Uterus (tissue), 2 donors: Measurements from ENCODE around the gene ZC3H15.

Source experiments
- CTCF ChIP-seq, 4 experiments: fragments of 200-600 bp in 2 of 4; fragments of 450-650 bp in 2 of 4; sonication (generic) in 2 of 4; IDR thresholded peaks; one replicate each; pipeline ENCODE4 v1.5.1; 2016 to 2019; ENCODE audit warnings: antibody characterized with exemption in 4 of 4, mild to moderate bottlenecking in 2 of 4, moderate library complexity in 1 of 4
- POLR2A ChIP-seq, 2 donors: fragments of 450-650 bp; IDR thresholded peaks; one replicate each; pipeline ENCODE4 v1.6.1; 2016; ENCODE audit warnings: antibody characterized with exemption in 2 of 2, mild to moderate bottlenecking in 1 of 2, moderate library complexity in 1 of 2

- TF ChIP-seq CTCF (IDR thresholded peaks at IDR 0.05) = no peak
- no peak for TF ChIP-seq POLR2A (IDR thresholded peaks at IDR 0.05)
These were observed 537 bp upstream of the ZC3H15 start for GRCh38 chr2:186485576-186485870.
